Stimulated activated CD4-positive, alpha-beta T cell treated with anti-CD3 and anti-CD28 coated beads, Interleukin-4, amount 100 ng/mL, for 1 hour (primary cell): ENCODE results near the gene CROCC2.

ENCODE experiments used
- DNase-seq: peaks from one replicate; pipeline ENCODE4 v3.0.0-alpha.2; 2020

The CROCC2 gene

DNA sequence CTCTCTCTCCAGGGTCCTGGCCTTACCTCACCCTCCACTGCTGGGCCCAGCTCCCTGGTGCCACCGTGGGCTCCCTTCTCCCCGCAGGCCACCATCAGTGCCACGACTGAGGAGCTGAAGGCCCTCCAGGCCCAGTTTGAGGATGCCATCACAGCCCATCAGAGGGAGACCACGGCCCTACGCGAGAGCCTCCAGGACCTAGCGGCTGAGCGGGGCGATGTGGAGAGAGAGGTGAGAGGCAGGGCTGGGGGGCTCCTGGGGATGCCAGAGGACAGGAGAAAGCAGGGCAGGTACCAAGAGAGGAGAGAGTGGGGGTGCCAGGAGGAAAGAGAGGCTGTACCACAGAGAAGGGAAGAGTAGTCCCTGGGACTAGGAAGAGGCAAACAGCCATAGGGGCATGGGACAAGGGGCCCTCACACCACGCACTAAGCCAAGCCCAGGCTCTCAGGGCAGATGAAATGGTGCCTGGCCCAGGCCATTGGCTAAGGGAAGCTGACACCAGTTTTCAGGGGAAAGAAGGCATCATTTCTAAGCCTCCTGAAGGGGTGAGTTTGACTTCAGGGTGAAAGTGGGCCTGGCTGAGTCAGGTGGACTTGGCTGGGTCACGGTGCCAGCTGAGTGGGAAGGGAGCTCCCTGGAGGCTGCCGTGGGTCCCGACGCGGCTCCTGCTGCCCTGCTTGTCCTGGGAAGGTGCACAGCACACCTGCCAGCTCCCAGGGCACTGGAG, 53.2 kb downstream of the CROCC2 start:
- no peak for DNase-seq

DNA sequence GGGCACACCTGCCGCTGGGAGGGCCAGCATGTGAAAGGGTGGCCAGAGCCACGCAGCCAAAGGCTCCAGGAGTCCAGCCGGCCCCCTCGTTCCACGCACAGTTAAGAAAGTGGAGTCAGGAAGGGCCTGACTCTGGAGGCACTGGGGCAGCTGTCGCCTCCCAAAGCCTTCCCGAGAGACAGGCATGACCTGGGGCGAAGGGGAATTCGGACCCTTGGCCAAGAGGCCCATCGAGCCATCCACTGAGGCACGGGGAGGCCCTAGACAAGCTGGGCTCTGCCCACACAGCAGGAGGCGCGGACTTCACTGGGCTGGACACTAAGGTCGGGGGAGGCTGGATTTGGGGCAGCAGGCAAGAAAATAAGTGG, 53.8 kb downstream of the CROCC2 start:
- DNase-seq = no peak

DNA sequence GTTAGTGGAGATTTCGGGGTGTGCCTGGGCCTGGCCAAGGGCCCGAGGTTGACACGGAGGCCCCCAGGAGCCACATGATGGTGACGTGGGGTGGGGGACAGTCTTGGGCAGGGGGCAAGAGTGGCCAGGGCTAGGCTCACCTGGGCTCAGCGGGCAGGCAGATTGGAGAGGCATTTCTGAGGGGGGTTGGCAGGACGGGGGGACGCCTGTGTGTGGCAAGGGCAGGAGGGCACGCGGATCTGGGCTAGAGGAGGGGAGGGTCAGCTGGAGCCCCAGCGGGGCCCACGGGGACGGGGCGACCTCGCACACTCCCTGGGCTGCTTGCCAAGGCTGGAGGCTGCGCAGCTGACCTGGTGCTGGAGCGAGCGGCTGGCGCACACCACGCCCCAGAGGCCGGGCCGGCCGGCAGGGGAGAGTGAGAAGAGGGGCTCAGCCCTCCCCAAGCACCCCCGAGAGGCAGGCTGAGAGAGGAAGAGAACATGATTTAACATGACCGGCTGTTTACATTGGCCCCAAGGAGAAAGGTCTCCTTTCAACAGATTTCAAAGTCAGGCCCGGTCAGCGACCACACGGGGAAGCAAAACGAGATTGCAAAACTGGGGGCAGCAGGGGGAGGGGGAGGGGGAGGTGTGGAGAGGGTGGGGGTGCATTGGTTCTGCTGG, 54.3 kb downstream of the CROCC2 start:
- DNase-seq = no peak

DNA sequence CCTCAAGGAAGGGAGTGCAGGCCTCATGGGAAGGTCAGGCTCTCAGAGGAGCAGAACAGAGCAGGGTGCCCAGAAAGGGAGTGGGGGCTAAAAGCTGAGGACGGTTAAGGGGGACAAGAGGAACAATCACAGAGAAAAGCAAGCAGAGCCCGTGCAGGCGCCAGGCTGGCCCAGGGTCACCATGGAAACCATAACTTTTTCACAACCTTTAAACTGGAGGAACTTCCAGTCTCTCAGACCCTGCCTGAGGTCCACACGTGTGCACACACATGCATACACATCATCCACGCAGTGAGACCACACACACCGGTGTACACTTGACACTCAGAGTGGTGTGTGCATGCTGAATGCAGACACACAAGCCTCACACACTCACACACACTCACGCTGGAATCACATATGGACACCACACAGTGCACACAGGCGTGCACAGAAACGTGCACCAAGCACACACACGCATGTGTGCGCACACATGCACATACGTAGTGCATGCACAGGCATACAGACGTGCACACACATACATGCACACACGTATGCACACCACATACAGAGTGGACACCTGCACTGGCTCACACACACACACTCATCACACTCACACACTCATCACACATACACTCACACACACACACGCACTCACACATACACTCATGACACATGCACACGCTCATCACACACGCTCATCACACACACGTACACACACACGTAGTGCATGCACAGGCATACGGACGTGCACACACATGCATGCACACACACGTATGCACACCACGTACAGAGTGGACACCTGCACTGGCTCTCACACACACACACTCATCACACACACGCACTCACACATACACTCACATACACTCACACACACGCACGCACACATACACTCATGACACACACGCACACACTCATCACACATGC, 55.1 kb downstream of the CROCC2 start:
- DNase-seq = no peak

DNA sequence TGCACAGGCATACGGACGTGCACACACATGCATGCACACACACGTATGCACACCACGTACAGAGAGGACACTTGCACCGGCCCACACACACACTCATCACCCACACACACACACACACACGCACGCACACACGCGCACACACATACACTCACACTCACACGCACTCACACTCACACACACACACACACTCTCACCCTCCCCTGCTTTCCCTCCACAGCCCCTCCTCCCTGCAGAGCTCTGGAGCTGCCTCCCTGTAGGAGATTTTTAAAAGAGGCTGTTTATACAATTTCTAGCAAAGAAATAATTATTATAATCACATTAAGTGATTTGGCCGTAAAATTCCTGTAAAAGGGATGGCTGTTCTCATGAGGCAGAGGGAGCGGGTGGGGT, 55.8 kb downstream of the CROCC2 start:
- no peak for DNase-seq

DNA sequence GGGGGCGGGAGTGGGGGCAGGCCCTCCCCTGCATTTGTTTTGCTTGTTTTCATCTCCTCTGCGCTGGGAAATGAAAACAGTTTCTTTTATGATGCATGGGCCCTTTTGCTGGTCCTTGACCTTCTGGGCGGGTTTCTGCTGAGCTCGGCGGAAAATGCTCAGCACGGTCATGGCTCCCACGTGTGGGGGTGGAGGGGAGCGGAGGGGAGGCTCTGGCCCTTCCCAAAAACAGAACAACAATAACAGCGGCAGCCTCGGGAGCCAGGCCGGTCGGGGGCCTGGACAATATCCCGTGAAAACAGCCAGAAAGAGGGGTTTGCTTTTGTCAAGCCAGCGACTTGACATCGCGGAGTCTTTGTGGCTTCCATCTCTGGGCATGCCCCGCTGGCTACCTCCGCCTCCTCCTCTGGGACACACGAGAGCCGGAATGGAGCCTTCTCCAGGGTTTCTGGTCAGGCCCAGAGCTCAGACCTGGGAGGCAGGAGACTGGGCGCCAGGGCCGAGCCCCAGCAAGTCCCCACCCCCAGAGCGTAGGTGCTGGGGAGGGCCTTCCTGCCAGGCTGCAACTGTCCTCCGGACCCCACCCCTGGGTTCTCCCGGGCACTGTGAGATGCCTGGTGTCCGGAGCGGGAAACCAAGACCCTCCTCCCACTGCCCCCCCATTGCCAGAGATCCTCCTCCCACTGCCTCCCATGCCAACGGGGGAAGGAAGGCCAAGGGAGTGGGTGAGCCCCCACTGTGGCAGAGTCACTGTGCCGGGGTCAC, 56.3 kb downstream of the CROCC2 start:
- no peak for DNase-seq

DNA sequence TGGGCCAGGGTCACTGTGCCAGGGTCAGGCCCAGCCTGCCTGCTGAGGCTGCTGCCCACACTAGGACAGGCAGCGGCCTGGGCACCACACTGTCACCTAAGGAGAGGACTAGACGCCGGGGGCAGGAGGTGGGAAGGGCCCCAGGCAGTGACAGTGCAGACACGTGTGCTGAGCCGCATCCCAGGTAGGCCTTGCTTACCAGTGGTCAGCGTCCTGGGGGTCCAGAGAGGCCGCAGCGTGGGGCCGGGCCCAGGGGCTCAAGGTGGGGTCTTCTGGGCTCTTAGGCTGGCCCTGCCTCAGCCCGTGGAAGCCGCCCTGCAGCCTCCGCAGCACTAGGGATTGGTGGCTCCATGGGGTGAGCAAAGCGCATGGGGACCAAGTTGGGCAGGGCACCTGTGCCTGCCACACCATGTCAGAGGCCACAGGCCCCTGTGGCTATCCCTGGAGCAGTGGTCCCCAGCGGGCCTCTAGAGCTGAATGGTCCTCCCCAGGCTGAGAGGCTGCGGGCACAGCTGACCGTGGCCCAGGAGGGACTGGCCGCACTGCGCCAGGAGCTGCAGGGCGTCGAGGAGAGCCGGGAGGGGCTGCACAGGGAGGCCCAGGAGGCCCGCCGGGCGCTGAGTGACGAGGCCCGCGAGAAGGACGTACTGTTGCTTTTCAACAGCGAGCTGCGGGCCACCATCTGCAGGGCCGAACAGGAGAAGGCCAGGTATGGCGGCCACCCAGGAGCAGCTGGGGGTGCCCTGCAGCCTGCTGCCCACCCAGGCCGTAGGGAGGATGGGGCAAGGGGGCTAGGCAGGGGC, 57.1 kb downstream of the CROCC2 start:
- no peak for DNase-seq

DNA sequence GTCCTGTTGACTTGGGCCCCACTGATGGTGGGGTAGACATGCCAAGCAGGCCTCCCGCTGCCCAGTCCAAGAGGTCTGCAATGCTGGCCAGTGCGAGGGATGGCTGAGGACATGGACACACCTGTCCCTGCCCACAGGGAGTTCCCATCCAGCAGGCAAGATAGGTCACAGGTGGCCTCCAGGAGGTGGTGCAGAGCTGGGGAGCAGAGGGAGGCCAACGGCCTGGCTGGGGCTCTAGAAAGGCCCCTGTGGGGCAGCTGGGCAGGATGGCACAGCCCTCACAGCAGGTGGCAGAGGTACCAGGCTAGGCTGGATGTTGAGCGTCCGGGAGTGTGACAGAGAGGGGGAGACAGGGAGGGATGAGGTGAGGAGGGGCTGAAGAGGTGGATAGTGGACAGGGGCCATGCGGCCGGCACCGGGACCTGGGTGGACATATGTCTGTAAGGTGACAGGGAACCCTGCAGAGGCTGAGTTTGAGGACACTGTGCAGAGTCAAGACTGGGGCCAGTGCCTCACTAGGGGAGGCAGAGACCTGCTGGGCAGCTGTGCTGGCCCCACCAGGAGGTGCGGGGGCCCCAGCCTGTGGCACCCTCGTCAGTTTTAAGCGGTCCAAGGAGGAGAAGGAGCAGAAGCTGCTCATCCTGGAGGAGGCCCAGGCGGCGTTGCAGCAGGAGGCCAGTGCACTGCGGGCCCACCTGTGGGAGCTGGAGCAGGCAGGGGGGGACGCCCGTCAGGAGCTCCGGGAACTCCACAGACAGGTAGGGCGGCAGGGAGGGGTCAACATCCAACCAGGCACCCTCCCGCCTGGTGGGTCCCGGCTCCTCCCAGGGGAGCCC, 58.0 kb downstream of the CROCC2 start:
- no peak for DNase-seq

DNA sequence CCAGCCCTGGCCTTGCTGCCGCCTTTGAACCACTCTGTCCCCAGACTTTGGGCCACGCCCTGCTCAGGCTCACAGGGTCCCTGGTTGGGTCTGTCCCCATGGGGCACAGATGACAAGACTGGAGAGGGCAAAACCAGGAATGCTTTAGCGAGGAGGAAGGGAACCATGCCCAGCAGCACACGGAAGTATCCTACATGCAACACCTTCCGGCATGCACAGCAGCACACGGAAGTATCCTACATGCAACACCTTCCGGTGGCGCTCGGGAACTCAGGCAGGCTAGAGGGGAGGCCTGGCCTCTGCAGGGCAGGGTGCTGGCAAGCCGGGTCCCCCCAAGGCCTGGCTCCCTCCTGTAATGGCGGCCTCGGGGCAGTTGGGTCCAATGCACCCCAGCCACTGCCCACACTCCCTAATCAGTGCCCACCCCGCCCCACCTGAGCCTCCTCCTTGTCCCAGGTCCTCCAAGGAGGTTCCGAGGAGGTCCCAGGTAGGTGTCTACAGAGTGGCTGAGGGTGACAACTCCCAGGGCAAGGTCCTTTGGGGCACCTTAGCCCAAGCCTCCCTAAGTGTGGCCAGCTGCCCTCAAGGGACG, 58.7 kb downstream of the CROCC2 start:
- no peak for DNase-seq

DNA sequence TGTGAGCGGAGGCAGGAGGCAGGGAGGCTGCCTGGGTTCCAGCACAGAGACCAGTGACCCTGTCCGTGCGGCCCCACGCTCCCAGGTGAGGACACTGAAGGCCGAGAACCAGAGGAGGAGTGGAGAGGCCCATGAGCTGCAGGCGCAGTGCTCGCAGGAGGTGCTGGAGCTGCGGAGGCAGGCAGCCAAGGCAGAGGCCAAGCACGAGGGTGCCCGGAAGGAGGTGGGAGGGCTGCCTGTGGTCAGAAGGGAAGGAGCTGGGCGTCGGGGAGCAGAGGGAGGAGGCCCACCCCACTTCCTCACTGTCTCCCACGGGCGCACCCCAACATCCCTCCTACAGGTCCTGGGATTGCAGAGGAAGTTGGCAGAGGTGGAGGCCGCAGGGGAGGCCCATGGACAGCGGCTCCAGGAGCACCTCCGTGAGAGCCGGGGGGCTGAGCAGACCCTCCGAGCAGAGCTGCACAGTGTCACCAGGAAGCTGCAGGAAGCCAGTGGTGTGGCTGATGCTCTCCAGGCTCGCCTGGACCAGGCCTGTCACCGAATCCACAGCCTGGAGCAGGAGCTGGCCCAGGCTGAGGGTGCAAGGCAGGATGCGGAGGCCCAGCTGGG, 59.3 kb downstream of the CROCC2 start:
- no peak for DNase-seq

DNA sequence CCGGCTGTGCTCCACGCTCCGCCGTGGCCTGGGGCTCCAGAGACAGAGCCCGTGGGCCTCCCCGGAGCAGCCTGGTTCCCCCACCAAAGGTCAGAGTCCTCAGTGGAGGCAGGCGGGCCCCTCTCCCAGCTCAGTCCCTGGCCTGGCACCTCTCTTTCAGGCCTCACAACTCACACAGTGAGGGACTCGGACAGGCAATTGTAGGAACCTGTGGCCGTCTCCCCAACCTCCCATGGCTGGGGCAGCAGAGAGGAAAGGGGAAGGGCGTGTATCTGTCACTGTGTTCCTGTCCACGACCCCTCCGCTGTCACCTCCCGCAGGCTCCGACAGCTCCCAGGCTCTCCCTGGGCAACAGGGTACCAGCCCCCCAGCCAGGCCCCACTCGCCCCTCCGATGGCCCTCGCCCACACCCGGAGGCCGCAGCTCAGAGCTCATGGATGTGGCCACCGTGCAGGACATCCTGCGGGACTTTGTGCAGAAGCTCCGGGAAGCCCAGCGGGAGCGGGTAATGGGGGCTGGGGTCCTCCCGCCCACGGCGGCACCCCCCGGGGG, 59.8 kb downstream of the CROCC2 start:
- no peak for DNase-seq

DNA sequence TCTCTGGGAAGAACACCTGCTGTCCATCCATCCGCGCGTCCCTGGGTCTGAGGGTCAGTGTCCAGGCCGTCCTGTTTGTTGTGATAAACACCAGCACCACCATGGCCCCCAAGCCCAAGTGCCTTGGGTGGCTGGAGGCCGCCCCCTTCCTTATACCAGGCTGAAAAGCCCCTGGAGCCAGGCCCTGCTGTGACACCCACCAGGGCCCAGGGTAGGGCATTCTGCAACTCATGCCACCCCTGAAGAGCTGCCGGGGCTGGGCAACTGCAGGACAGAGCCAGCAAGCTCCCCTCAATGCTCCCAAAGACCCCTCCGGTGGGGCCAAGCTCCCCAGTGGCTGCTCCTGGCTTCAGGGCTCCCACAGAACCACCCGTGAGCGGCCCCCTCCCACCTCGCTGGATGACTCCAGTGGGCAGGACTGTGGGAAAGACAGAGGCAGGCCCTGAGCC, 60.3 kb downstream of the CROCC2 start:
- no peak for DNase-seq

DNA sequence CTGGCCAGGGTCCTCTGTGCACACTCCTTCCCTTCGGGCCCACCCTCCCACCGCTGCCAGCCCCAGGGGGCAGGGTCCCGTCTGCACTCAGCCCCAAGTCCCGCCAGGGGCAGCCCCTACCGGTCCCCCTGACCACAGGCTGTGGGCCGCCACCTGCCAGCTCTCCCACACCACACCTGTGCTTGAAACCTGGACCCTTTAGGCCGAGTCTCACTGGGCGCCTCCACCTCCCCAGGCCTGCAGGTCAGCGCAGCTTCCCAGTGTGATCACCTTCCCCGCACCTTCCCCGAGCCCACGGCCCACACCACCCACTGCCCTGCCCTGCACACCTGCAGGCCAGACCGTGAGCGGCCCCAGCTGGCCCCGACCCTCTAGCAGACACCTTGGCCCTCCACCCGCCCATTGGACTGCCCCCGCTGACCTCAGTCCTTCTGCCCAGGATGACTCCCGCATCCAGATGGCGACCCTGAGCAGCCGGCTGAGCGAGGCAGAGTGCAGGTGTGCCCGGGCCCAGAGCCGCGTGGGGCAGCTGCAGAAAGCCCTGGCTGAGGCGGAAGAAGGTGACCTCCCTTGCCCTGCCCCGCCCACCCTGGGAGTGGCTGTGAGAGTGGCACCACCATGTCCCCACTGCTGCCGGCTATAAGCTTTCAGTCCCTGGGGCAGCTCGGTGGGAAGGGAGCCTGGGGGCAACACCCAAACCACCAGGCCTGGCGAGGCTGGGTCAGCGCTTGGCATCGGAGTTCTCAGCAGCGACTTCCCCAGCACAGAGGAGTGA, 61.0 kb downstream of the CROCC2 start:
- DNase-seq = no peak

DNA sequence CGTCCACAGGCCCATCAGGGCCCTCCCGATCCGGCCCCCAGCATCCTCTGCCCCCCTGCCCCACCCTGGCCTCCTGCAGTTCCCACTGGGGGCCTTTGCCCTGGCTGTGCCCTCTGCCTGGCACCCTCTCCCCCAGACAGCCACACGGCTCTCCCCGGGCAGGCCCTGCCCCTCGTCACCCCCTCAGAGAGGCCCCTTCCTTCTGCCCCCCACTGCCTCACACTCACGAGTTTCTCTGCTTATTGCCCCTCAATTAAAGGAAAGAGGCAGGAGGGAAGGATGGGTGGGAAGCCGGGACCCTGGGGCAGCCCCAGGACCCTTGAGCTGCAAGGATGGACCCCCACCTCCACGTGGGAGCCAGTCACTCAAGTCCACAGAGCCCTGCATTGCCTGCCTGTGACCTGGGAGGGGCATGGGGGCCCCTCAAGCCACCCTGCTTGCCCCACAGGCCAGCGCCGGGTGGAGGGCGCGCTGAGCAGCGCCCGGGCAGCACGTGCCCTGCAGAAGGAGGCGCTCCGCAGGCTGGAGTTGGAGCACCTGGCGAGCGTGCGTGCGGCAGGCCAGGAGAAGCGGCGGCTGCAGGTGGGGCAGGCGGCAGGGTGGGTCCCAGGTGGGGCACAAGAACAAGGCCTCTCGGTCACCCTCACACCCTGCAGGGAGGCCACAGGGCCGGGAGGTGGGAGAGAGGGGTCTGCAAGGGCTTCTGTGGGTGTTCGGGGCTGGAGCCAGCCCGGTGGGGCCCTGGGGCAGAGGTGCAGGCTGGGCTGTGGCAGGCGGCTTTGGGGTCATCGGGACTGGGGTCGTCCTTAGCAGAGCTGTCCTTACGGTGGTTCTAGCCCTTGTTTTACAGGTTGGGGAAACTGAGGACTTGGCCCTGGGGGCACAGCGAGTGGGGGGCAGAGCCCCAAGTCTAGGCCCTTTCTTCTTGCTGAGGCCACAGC, 61.8 kb downstream of the CROCC2 start:
- DNase-seq = no peak

DNA sequence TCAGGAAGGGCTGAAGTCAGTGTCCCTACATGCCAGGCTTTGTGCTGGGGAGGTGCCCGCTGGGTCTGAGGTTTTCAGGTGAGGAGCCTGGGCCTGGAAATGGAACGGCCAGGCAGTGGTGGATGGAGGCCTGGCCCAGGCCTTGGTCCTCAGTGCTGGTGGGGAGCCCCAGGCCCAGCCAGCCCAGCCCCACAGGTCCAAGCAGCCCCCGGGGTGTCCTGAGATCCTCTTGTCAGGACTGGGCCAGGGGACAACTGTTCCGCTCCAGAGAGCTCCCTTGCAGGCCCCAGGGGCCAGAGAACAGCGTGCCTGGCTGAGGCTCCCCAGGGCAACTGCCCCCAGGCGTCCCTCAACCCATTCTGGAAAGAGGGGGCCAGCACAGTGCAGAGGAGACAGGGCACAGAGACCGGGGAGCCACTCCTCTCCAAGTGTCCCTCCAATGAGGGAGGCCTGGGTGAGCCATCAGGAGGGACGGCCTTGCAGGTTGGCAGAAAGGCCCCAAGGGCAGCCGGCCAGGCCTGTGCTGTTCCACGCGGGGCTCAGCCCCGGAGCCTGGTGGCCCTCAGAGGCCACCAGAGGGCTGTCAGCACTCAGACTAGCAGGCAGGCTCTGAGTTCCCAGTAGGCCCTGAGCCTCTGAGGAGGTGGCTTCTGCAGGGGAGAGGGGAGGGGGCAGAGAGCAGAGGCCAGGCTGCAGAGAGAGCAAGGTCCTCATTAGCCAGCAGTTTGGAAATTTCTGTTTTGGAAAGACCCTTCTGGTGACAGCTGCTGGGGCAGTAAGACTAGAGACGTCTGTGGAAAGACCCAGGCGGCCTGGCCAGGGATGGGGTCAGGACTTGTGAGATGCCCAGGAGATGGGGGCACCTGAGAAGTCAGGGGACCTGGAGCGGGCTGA, 62.8 kb downstream of the CROCC2 start:
- no peak for DNase-seq

DNA sequence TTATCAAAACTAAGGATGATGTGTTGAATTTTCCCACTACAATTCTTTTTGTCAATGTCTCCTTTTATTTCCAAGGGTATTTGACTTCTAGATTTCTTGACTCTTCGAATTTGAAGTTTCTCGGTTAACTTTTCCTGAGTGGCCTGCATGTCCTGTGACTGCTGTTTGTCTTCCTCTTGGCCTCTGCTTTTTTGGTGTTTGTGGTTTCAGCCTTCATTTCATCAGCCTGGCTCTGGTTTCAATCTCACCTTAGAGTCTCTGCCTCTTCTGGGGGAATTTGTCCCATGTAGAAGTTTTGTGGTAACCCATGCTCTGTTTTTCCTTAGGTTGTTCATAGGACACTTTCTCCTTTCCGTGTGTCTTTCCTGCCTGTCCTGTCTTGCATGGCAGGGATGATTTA, 64.0 kb downstream of the CROCC2 start:
- no peak for DNase-seq

DNA sequence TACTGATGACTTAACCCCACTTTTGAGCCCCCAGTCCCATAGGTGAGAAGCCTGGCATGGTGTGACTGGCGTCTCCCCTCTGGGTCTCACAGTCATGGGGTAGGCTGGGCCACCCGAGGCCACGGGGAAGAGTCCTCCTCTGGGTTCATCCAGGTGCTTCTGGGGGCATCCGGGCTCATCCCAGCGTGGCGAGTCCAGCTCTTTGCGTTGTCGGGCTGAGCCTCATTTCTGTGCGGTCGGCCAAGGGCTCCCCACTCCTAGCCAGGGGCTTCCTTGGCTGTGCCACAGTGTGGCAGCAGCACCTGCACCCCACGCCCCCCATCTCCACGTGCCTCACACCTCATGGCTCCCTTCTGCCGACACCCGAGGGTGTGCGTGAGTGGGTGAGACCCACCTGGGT, 64.7 kb downstream of the CROCC2 start:
- no peak for DNase-seq
